Renal pelvis (tissue), 12 donors: ENCODE results near the gene CNOT11. TPM values are rescaled to one million over a fixed set of nuclear protein-coding genes. Genes with fewer than 3 reads are reported as not detected.
A peak's percentile ranks its signal among the peaks of the same experiment; 100 is the strongest.
"Not testable (repeated sequence)": the region's sequence is repeated elsewhere in the genome, so short reads cannot be mapped to it uniquely, and the experiment has no call there.

Experiments used
- DNase-seq: peaks from one replicate; pipeline ENCODE4 v3.0.0-alpha.2; 2013
- long read RNA-seq, 16 experiments: transcript quantifications; one replicate each; lab custom pipeline, GENCODE V29; 2026
- polyA plus RNA-seq, 3 donors: library from polyadenylated mRNA; unstranded; fragments of 120-200 nt; gene quantifications; one replicate each; pipeline ENCODE4 v1.2.1, GENCODE V29; 2013; ENCODE audit not compliant: insufficient read length in 3 of 3

The CNOT11 gene
- polyA plus RNA-seq, result 10 to 100 TPM; 49.8 to 61.3 (median 60.1) TPM
- long read RNA-seq, donor 1, transcript CNOT11-201 (7 exons, 2,599 nt), result major isoform, 12 of 47 reads
- long read RNA-seq, donor 1, partial matches to known transcripts, result 16 of 47 reads
- long read RNA-seq, donor 1, other reads (novel, unspliced or antisense), result 19 of 47 reads
- long read RNA-seq, donor 2, transcript CNOT11-201 (7 exons, 2,599 nt), result major isoform, 19 of 69 reads
- long read RNA-seq, donor 2, partial matches to known transcripts, result 24 of 69 reads
- long read RNA-seq, donor 2, other reads (novel, unspliced or antisense), result 26 of 69 reads
- long read RNA-seq, donor 3, transcript CNOT11-201 (7 exons, 2,599 nt), result major isoform, 11 of 50 reads
- long read RNA-seq, donor 3, partial matches to known transcripts, result 27 of 50 reads
- long read RNA-seq, donor 3, other reads (novel, unspliced or antisense), result 11 of 50 reads
- long read RNA-seq, donor 4, transcript CNOT11-201 (7 exons, 2,599 nt), result major isoform, 21 of 72 reads
- long read RNA-seq, donor 4, partial matches to known transcripts, result 46 of 72 reads
- long read RNA-seq, donor 4, other reads (novel, unspliced or antisense), result 5 of 72 reads
- long read RNA-seq, donor 5, transcript CNOT11-201 (7 exons, 2,599 nt), result major isoform, 7 of 20 reads
- long read RNA-seq, donor 5, partial matches to known transcripts, result 12 of 20 reads
- long read RNA-seq, donor 5, other reads (novel, unspliced or antisense), result 0 of 20 reads
- long read RNA-seq, donor 6, transcript CNOT11-201 (7 exons, 2,599 nt), result major isoform, 16 of 39 reads
- long read RNA-seq, donor 6, partial matches to known transcripts, result 23 of 39 reads
- long read RNA-seq, donor 6, other reads (novel, unspliced or antisense), result 0 of 39 reads
- long read RNA-seq, donor 7, transcript CNOT11-201 (7 exons, 2,599 nt), result major isoform, 22 of 110 reads
- long read RNA-seq, donor 7, partial matches to known transcripts, result 65 of 110 reads
- long read RNA-seq, donor 7, other reads (novel, unspliced or antisense), result 20 of 110 reads
- long read RNA-seq, donor 8, partial matches to known transcripts, result 0 of 4 reads
- long read RNA-seq, donor 8, other reads (novel, unspliced or antisense), result 0 of 4 reads
- long read RNA-seq, donor 9, transcript CNOT11-201 (7 exons, 2,599 nt), result major isoform, 15 of 59 reads
- long read RNA-seq, donor 9, partial matches to known transcripts, result 43 of 59 reads
- long read RNA-seq, donor 9, other reads (novel, unspliced or antisense), result 0 of 59 reads
- long read RNA-seq, donor 10, transcript CNOT11-201 (7 exons, 2,599 nt), result major isoform, 6 of 29 reads
- long read RNA-seq, donor 10, partial matches to known transcripts, result 23 of 29 reads
- long read RNA-seq, donor 10, other reads (novel, unspliced or antisense), result 0 of 29 reads
- long read RNA-seq, donor 11, transcript CNOT11-201 (7 exons, 2,599 nt), result major isoform, 12 of 17 reads
- long read RNA-seq, donor 11, partial matches to known transcripts, result 5 of 17 reads
- long read RNA-seq, donor 11, other reads (novel, unspliced or antisense), result 0 of 17 reads
- long read RNA-seq, donor 12, transcript CNOT11-201 (7 exons, 2,599 nt), result major isoform, 17 of 78 reads
- long read RNA-seq, donor 12, partial matches to known transcripts, result 13 of 78 reads
- long read RNA-seq, donor 12, other reads (novel, unspliced or antisense), result 48 of 78 reads
- long read RNA-seq, donor 13, transcript CNOT11-201 (7 exons, 2,599 nt), result major isoform, 6 of 6 reads
- long read RNA-seq, donor 13, partial matches to known transcripts, result 0 of 6 reads
- long read RNA-seq, donor 13, other reads (novel, unspliced or antisense), result 0 of 6 reads
- long read RNA-seq, donor 14, result 0 reads
- long read RNA-seq, donor 15, transcript CNOT11-201 (7 exons, 2,599 nt), result major isoform, 17 of 81 reads
- long read RNA-seq, donor 15, partial matches to known transcripts, result 27 of 81 reads
- long read RNA-seq, donor 15, other reads (novel, unspliced or antisense), result 37 of 81 reads
- long read RNA-seq, donor 16, transcript CNOT11-201 (7 exons, 2,599 nt), result major isoform, 11 of 17 reads
- long read RNA-seq, donor 16, partial matches to known transcripts, result 6 of 17 reads
- long read RNA-seq, donor 16, other reads (novel, unspliced or antisense), result 0 of 17 reads

DNA sequence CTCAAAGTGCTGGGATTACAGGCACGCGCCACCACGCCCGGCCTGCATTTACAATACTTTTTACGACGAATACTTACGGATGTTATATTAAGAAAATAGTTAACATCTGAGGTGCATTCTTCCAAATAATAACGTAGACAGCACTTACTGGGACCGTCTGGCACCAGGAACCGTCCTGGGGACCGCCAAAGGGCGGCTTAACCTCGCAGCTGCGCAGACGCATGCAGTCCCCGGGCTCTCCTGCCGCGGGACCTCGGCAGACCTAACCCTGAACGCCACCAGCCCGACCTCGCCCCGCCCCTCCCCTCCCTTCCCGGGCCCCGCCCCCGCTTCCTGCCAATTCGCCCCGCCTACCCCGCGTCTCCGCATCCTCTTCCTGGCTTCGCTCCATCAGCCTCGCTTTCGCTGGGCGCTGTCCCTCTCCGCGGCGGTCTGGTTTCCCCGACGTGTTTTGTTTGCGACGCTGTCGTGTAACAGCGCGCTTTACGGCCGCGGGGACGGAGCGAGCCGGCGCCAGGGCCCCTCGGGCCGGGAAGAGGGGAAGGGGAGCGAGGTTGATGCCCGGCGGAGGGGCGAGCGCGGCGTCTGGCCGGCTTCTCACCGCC is at the start of gene CNOT11:
TSS of gene CNOT11 (plus strand) at position 479 of the 605 bp plus-strand sequence. CDS start at position 558, 79 bp downstream.
- peak; percentile 99 for DNase-seq

DNA sequence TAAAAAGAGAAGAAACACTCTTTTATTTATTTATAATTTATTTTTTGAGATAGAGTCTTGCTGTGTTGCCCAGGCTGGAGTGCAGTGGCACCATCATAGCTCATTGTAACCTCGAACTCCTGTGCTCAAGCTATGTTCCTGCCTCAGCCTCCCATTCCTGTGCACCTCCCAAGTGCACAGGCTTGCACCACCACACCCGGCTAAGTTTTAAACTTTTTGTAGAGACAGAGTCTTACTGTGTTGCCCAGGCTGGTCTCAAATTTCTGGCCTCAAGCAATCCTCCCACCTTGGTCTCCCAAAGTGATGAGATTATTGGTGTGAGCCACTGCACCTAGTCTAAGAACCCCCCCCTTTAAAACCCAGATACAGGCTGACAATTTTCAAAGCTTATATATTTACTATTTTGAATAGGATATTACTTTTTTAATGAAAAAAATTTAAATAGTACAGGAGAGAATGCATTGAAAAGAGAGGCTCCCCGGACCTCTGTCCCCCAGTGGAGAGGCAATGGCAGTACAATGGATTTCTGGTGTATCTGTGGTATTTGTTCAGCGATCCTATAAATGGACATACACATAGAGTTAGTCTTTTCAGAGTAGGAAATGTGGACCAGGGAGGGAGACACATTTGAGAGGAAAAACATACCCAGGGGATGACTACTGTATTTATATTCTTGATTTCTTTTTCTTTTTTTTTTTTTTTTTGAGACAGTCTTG is 48.1 kb upstream of the CNOT11 start:
- DNase-seq, result no peak

DNA sequence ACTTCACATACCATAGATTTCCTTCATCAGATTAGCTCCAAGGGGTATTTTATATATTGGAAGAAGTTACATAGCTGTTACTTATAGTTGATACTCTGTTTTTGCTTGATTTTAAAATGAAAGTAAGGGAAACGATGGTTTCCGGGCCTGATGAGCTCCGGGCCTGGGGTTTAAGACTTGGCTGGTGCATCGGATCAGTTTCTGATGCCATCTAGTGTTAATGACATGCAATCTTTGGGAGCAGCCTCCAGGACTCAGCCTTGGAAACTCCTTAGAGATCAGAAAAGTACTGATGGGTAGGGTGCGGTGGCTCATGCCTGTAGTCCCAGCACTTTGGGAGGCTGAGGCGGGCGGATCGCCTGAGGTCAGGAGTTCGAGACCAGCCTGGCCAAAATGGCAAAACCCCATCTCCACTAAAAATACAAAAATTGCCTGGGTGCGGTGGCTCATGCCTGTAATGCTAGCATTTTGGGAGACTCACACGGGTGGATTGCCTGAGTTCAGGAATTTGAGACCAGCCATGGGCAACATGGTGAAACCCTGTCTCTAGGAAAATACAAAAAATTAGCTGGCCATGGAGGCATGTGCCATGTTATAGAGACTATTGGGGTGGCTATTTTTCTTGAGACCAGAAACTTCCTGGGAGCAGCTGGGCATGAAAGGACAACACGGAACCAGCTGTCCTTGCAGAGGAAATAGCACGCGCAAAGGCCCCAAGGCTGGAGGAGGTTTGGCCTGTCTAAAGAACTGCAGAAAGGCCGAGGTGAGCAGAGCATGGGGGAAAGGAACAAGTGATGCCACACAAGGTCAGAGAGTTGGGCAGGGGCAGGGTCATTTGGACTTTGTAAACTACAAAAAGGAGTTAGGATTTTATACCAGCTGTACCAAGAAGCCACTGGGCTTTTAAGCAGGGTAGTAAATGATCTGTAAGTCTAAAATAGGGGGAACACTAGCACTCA is 46.9 kb upstream of the CNOT11 start:
- DNase-seq, result peak; percentile 69

DNA sequence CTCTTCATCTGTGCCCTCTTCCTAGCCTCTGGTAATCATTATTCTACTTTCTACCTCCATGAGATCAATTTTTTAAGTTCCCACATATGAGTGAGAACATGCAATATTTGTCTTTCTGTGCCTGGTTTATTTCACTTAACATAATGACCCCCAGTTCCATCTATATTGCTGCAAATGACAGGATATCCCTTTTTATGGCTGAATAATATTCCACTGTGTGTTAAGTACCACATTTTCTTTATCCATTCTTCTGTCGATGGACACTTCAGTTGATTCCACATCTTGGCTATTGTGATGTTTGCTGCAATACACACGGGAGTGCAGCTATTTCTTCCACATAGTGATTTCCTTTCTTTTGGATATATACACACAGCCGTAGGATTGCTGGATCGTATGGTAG is 43.9 kb upstream of the CNOT11 start:
- DNase-seq, result no peak

DNA sequence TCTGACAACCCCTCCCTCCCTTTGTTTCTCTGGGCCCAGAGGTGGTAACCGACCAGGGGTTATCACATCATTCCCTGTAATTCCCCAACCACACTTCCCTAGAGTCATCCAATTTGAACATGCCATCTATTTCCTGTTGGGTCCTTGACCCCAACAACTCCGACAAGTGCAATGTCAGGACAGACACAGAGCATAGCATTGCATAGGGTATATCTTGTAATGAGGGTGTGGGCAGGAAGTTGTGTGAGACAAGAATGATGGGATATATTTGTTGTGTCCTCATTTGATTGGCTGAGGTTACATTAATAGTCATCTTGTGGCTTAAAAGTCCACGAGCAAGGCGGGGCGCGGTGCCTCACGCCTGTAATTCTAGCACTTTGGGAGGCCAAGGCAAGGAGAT is 33.4 kb upstream of the CNOT11 start:
- DNase-seq, result no peak

DNA sequence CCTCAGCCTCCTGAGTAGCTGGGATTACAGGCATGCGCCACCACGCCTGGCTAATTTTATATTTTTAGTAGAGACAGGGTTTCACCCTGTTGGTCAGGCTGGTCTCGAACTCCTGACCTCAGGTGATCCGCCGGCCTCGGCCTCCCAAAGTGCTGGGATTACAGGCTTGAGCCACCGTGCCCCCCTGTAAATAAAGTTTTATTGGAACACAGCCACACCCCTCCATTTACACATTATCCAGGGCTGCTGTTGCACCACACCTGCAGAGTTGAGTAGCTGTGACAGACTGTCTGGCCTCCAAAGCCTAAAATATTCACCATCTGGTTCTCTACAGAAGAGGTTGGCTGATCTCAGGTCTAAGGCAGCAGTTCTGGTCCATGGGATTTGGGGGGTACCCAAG is 32.6 kb upstream of the CNOT11 start:
- not testable (repeated sequence) for DNase-seq

DNA sequence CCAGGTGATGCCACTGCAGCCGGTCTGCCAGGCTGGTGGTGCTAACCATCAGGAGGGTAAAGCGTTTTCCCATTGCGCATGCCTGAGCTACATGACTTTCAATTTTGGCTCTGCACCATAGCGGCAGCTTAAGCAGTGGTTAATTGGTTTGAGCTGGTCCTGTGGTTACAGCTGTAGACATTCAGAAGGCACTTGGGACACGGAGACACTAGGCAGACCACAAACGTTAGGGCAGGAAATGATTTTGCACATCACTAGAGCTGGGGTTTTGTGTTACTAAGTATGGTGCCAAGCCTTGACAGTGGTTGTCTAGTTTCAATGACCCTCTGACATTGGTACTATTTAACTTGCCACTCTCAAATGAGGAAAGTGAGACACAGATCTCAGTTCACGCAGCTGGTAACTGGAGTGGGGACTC is 28.9 kb upstream of the CNOT11 start:
- no peak for DNase-seq

DNA sequence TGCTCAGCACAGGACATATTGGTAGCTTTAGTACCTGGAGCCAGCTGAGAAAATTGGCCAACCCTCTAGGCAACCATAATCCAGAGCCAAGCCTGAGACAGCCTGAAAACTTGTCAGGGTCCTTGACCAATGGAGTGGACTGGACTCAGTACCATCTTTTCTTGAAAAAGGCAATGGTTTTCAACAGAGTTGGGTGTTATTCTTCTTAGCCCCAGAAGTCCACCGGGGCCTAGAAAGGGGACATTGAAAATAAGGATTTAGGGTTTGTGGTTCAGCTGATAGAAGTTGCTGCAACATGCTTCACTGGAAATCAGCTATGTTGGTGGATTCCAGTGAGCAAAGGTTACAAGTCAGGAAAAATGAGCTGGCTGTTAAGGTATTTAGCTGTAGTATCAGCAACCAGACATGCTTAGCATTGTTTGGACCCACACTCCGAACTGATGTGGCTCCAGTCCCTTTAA is 22.1 kb upstream of the CNOT11 start:
- peak; percentile 67 for DNase-seq

DNA sequence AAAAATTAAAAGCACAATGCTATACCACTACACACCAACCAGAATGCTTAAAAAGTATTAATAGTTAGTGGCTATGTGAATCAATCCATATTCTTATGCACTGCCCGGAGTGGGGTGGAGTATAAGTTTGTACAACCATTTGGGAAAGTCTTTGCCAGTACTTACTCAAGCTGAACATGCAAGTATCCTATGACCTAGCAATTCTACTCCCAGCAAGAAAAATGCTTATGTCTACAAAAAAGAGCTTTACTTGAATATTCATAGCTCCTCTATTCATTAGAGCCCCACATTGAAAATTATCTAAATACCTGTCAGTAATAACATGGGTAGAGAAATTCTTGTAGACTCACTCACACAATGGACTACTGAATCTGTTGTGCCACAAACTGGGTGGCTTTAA is 21.4 kb upstream of the CNOT11 start:
- no peak for DNase-seq

DNA sequence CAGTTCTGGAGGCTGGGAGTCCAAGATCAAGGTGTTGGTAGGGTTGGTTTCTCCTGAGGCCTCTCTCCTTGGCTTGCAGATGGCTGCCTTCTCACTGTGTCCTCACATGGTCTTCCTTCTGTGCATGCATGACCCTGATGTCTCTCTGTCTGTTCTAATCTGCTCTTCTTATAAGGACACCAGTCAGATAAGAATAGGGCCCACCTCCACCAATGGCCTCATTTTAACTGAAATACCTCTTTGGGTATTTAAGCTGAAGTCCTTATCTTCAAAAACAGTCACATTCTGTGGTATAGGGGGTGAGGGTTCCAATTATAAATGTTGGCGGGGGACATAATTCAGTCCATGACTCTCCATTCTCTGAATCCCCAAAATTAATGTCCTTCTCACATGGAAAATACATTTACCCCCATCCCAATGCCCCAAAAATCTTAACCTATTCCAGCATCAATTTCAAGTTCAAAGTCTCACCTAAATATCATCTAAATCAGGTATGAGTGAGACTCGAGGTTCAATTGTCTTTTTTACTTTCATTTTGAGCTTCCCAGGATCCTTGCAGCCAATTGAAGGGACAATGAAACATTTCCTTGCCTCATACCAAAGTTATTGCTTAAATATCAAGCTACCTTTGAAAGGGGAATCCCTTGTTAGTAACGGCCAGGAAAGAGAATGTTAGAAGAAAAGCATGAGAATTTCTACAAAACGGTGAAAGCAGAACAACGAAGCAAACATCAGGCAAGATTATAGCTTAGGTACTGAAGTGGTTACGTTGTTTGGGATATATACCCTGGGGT is 20.6 kb upstream of the CNOT11 start:
- DNase-seq, result no peak

DNA sequence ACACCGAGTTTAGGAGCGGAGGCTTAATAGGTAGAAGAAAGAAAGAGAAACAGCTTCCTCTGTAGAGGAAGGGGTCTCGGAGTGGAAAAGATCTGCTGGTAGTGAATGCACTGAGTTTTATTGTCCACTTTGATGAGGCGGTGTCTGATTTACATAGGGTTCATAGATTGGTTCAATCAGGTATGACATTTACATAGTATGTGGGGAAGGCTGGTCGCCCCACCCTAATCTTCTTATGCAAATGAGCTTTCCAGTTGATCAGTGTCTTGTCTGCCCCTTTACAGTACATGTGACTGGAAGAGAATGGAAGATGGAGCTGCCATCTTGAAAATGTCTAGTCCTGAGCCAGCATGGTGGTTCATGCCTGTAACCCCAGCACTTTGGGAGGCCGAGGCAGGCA is 19.9 kb upstream of the CNOT11 start:
- no peak for DNase-seq

DNA sequence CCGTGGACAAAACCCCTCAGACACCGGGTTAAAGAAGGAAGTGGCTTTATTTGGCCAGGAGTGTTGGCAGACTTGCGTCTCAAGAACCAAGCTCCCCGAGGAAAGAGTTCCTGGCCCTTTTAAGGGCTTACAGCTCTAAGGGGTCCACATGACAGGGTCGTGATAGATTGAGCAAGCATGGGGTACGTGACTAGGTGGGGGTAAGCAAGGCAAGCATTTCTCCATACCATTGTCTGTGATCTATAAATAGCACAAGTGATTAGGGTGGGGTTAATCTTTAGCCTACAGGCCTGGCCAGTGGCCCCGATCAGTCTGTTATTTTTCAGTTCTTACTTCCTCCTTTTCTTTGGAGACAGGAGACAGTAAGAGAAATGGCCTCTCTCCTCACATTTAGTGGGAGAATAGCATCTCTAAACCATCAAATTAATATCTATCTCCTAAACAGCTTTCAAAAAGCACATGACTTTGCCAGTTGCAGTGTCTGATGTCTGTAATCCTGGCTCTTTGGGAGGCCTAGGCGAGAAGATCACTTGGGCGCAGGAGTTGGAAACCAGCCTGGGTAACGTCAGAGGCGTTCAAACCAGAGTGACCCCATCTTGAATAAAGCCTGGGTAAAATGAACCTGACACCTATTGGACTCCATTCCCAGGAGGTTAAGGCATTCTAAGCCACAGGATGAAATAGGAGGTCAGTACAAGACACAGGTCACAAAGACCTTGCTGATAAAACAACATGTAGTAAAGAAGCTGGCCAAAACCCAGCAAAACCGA is 18.3 kb upstream of the CNOT11 start:
- DNase-seq, result no peak

DNA sequence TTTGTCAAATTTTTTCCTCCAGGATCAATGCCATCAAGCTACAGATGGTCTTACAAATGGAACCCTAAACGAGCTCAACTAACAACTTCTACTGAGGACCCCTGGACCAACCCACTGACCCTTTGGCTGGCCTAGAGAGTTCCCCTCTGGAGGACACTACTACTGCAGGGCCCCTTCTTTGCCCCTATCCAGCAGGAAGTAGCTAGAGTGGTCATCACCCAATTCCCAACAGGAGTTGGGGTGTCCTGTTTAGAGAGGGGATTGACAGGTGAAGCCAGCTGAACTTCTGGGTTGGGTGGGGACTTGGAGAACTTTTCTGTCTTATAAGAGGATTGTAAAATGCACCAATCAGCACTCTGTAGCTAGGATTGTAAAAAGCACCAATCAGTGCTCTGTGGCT is 16.7 kb upstream of the CNOT11 start:
- not testable (repeated sequence) for DNase-seq

DNA sequence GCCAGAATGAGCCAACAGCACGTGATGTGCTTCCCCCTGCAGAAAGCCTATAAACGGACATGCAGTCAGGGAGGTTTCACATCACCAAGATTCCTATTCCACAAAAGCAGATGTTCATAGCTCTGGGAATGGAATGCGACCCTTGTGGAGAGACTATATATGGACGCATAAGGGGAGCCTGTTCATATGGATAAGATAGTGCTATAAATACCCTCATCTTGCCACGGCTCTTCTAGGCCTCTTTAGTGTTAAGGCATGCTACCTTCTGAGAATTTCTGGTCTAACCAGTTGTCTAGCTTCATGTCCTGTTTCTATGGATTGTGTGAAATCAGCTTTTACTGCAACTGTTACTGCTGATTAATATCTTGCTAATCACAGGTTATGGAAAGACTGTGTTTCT is 14.7 kb upstream of the CNOT11 start:
- not testable (repeated sequence) for DNase-seq

DNA sequence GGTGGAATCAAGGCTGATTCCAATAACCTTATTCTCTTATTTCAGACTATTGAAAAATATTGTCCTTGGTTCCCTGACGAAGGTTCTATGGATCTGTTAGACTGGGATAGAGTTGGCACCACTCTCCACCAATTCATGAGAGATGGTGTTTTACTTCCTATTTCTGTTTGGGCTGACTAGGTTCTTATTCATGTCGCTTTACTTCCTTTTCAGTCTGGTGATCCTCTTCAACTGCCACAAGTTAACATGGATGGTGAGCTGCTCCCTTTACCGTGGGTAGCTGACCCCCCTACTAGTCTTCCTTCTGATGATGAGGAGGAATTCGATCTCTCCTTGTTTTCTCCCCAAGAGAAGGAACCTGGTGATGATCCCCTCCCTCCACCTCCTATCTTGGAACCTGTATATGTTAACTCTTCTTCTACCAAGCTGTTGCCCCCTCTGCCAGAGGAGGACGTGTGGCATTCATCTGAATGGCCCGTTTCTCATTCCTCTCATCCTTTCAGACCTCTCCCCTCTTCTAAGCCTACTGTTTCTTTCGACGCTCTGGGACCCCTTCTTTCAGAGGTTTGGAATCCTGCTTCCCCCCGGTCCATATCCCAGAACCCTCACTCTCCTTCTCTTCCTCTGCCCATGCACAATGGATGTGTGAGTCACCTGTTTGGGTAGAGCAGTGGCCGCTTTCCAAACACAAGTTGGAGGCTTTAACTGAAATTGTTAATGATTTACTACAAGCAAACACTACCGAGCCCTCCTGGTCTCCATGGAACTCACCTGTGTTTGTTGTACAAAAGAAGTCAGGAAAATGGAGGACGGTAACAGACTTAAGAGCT is 13.5 kb upstream of the CNOT11 start:
- DNase-seq, result peak; percentile 52
